ENCODE data around the gene RHCE. TPM values are rescaled to one million over a fixed set of nuclear protein-coding genes. Genes with fewer than 3 reads are reported as not detected.

RHCE gene
- total and polyA plus RNA-seq, 9 of the 15 experiments (the other 6 are each of a cell fraction or from before 2014, with no cell fraction given): 5.4 to 31.5 (median 12.6) TPM

DNA sequence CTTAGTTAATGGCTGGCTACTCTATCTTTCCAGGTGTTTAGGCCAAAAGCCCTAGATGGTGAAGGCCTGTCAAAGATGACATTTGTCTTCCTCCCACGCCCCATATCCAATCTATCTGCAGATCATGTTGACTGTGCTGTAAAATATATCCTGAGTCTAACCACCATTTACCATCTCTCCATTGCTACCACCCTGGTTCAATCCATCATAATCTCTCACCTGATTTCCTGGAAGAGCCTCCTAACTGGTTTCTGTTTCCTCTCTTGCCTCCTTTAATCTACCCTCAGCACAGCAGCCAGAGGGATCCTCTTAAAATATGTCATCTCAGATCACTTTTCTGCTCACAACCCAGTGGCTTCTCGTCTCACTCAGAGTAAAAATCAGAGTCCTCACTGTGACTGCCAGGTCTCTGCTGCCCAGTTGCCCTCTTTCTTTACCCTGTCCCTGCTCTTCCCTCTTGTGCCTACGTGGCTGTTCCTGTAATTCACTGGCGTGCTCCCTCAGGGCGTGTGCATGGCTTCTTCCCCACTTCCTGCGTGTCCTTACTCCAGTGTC is 64.7 kb downstream of the RHCE start (continued):
- TF ChIP-seq, protein P1, sequence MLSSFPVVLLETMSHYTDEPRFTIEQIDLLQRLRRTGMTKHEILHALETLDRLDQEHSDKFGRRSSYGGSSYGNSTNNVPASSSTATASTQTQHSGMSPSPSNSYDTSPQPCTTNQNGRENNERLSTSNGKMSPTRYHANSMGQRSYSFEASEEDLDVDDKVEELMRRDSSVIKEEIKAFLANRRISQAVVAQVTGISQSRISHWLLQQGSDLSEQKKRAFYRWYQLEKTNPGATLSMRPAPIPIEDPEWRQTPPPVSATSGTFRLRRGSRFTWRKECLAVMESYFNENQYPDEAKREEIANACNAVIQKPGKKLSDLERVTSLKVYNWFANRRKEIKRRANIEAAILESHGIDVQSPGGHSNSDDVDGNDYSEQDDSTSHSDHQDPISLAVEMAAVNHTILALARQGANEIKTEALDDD (IDR thresholded peaks at IDR 0.05): peak; percentile 64
- TF ChIP-seq ZNF175 (CRISPR knock-in tag; IDR thresholded peaks at IDR 0.05; ENCODE audit: low read depth) (no peak), ZNF121 (CRISPR knock-in tag; conservative IDR thresholded peaks at IDR 0.05) (no peak), FOSL1 (tag; conservative IDR thresholded peaks at IDR 0.05) (no peak), SAFB (IDR thresholded peaks at IDR 0.05; ENCODE audit: borderline replicate concordance, low read depth, low read length) (no peak), C11orf30 (IDR thresholded peaks at IDR 0.05; ENCODE audit: low read depth) (no peak), TAF15 (IDR thresholded peaks at IDR 0.05; ENCODE audit: low read depth, low read length) (no peak), NR1H2 (CRISPR knock-in tag; IDR thresholded peaks at IDR 0.05) (no peak), TAL1 (IDR thresholded peaks at IDR 0.05) (peak; percentile 42), JUNB (CRISPR knock-in tag; conservative IDR thresholded peaks at IDR 0.05) (no peak), TEAD2 (tag; IDR thresholded peaks at IDR 0.05) (no peak), TEAD4 (IDR thresholded peaks at IDR 0.05; ENCODE audit: low read length) (peak; percentile 80), TEAD4 (CRISPR knock-in tag; IDR thresholded peaks at IDR 0.05; ENCODE audit: borderline replicate concordance) (no peak), HSF4 (CRISPR knock-in tag; IDR thresholded peaks at IDR 0.05; ENCODE audit: borderline replicate concordance) (no peak), SOX6 (IDR thresholded peaks at IDR 0.05) (peak; percentile 62; the same call in 1 of the 2 replicates), EP300 (IDR thresholded peaks at IDR 0.05; ENCODE audit: low read length) (peak; percentile 72), BRD9 (IDR thresholded peaks at IDR 0.05; ENCODE audit: low read depth, partially characterized antibody) (no peak), NCOA1 (IDR thresholded peaks at IDR 0.05; ENCODE audit: low read depth) (0 out of 2 replicates have a peak, but pooled peaks have one; percentile 13)
- TF ChIP-seq, protein P2, sequence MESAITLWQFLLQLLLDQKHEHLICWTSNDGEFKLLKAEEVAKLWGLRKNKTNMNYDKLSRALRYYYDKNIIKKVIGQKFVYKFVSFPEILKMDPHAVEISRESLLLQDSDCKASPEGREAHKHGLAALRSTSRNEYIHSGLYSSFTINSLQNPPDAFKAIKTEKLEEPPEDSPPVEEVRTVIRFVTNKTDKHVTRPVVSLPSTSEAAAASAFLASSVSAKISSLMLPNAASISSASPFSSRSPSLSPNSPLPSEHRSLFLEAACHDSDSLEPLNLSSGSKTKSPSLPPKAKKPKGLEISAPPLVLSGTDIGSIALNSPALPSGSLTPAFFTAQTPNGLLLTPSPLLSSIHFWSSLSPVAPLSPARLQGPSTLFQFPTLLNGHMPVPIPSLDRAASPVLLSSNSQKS (CRISPR knock-in tag; IDR thresholded peaks at IDR 0.05): no peak
- TF ChIP-seq, protein P3, sequence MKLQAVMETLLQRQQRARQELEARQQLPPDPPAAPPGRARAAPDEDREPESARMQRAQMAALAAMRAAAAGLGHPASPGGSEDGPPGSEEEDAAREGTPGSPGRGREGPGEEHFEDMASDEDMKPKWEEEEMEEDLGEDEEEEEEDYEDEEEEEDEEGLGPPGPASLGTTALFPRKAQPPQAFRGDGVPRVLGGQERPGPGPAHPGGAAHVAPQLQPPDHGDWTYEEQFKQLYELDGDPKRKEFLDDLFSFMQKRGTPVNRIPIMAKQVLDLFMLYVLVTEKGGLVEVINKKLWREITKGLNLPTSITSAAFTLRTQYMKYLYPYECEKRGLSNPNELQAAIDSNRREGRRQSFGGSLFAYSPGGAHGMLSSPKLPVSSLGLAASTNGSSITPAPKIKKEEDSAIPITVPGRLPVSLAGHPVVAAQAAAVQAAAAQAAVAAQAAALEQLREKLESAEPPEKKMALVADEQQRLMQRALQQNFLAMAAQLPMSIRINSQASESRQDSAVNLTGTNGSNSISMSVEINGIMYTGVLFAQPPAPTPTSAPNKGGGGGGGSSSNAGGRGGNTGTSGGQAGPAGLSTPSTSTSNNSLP (IDR thresholded peaks at IDR 0.05; ENCODE audit: borderline replicate concordance, low read depth, low read length): peak; percentile 73; the same call in 1 of the 2 replicates
- TF ChIP-seq, protein P4, sequence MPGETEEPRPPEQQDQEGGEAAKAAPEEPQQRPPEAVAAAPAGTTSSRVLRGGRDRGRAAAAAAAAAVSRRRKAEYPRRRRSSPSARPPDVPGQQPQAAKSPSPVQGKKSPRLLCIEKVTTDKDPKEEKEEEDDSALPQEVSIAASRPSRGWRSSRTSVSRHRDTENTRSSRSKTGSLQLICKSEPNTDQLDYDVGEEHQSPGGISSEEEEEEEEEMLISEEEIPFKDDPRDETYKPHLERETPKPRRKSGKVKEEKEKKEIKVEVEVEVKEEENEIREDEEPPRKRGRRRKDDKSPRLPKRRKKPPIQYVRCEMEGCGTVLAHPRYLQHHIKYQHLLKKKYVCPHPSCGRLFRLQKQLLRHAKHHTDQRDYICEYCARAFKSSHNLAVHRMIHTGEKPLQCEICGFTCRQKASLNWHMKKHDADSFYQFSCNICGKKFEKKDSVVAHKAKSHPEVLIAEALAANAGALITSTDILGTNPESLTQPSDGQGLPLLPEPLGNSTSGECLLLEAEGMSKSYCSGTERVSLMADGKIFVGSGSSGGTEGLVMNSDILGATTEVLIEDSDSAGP (CRISPR knock-in tag; IDR thresholded peaks at IDR 0.05): no peak
- TF ChIP-seq, protein P5, sequence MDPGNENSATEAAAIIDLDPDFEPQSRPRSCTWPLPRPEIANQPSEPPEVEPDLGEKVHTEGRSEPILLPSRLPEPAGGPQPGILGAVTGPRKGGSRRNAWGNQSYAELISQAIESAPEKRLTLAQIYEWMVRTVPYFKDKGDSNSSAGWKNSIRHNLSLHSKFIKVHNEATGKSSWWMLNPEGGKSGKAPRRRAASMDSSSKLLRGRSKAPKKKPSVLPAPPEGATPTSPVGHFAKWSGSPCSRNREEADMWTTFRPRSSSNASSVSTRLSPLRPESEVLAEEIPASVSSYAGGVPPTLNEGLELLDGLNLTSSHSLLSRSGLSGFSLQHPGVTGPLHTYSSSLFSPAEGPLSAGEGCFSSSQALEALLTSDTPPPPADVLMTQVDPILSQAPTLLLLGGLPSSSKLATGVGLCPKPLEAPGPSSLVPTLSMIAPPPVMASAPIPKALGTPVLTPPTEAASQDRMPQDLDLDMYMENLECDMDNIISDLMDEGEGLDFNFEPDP (CRISPR knock-in tag; IDR thresholded peaks at IDR 0.05): no peak

Measured in K562 (cell line).